ENCODE results near the gene NIM1K.
A peak's percentile ranks its signal among the peaks of the same experiment; 100 is the strongest.

The NIM1K gene

GRCh38 chr5:43191740-43192557, at the start of gene NIM1K:
Gene NIM1K (plus strand): TSS chr5:43192225. CDS start chr5:43245776, 53,551 bp downstream.
- peak within 1 kb of the TSS; percentile 61 for H3K4me3 ChIP-seq (ENCODE audit: low read depth, low read length)

GRCh38 chr5:43145071-43145470, 47.0 kb upstream of the NIM1K start:
- no peak for DNase-seq (ENCODE audit: low read depth)
- no peak overlapping the region for H3K4me3 ChIP-seq (ENCODE audit: low read depth, low read length)
- TF ChIP-seq CTCF (IDR thresholded peaks at IDR 0.05; ENCODE audit: insufficient read depth, low read depth, low read length, missing control alignments), result no peak

More at GRCh38 chr5:43191740-43192557, at the start of gene NIM1K:
- peak; percentile 79 for DNase-seq (ENCODE audit: low read depth)
- no peak for TF ChIP-seq CTCF (IDR thresholded peaks at IDR 0.05; ENCODE audit: insufficient read depth, low read depth, low read length, missing control alignments)

GRCh38 chr5:43146958-43147357, 45.1 kb upstream of the NIM1K start:
- no peak overlapping the region for H3K4me3 ChIP-seq (ENCODE audit: low read depth, low read length)
- DNase-seq (ENCODE audit: low read depth), result no peak
- no peak for TF ChIP-seq CTCF (IDR thresholded peaks at IDR 0.05; ENCODE audit: insufficient read depth, low read depth, low read length, missing control alignments)

- no peak overlapping the region for H3K4me3 ChIP-seq (ENCODE audit: low read depth, low read length)
- DNase-seq (ENCODE audit: low read depth), result no peak
- TF ChIP-seq CTCF (IDR thresholded peaks at IDR 0.05; ENCODE audit: insufficient read depth, low read depth, low read length, missing control alignments), result no peak
These were observed 43.6 kb upstream of the NIM1K start for GRCh38 chr5:43148417-43148816.

- TF ChIP-seq CTCF (IDR thresholded peaks at IDR 0.05; ENCODE audit: insufficient read depth, low read depth, low read length, missing control alignments), result no peak
- no peak overlapping the region for H3K4me3 ChIP-seq (ENCODE audit: low read depth, low read length)
- no peak for DNase-seq (ENCODE audit: low read depth)
These were observed 42.8 kb upstream of the NIM1K start for GRCh38 chr5:43149231-43149630.

- H3K4me3 ChIP-seq (ENCODE audit: low read depth, low read length), result no peak overlapping the region
- DNase-seq (ENCODE audit: low read depth), result no peak
- no peak for TF ChIP-seq CTCF (IDR thresholded peaks at IDR 0.05; ENCODE audit: insufficient read depth, low read depth, low read length, missing control alignments)
These were observed 42.0 kb upstream of the NIM1K start for GRCh38 chr5:43150075-43150474.

GRCh38 chr5:43150748-43151147, 41.3 kb upstream of the NIM1K start:
- no peak for DNase-seq (ENCODE audit: low read depth)
- no peak overlapping the region for H3K4me3 ChIP-seq (ENCODE audit: low read depth, low read length)
- no peak for TF ChIP-seq CTCF (IDR thresholded peaks at IDR 0.05; ENCODE audit: insufficient read depth, low read depth, low read length, missing control alignments)

Data from GM12865 (cell line).